ENCODE measurements around the gene TP73. TPM values are rescaled to one million over a fixed set of nuclear protein-coding genes. Genes with fewer than 3 reads are reported as not detected.

TP73 gene
- total RNA-seq, 2 donors from 2014 or later = 5.1 to 15.1 TPM

DNA sequence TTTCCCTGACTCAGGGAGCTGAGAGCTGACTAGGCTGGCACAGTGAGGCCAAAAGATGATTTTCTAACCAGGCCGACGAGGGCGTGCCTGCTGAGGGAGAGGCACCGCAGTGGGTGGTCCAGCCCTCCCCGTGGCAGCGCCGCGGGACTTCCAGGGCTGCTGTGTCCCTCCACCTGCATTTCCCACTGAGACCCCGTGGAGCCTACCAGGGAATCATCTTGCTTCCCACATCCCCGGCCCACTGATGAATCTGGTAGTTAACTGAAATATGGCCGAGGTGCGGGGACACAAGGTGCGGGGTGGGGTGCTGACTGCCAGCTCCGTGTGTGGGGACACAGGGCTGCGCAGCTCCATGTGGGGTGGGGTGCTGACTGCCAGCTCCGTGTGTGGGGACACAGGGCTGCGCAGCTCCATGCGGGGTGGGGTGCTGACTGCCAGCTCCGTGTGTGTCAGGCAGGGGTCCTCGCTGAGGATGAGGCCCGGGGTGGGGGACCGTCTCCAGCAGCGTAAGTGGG is 12.9 kb upstream of the TP73 start:
- H3K27me3 ChIP-seq (replicated peaks; ENCODE audit: insufficient read depth) = no peaks in the 10 kb centered on the region
- DNase-seq (ENCODE audit: low spot score) = no peak
- WGBS = 92% methylated on average over 23 of the region's 23 CpGs
- H3K27ac ChIP-seq = no peak overlapping the region
- H3K4me1 ChIP-seq (replicated peaks) = no peaks in the 10 kb centered on the region
- H3K36me3 ChIP-seq = peaks cover 4 to 6% of the 10 kb centered on the region in 2 donors
- TF ChIP-seq POLR2AphosphoS5 (IDR thresholded peaks at IDR 0.05) (no peak), POLR2A (IDR thresholded peaks at IDR 0.05) (no peak)
- TF ChIP-seq, protein P1, sequence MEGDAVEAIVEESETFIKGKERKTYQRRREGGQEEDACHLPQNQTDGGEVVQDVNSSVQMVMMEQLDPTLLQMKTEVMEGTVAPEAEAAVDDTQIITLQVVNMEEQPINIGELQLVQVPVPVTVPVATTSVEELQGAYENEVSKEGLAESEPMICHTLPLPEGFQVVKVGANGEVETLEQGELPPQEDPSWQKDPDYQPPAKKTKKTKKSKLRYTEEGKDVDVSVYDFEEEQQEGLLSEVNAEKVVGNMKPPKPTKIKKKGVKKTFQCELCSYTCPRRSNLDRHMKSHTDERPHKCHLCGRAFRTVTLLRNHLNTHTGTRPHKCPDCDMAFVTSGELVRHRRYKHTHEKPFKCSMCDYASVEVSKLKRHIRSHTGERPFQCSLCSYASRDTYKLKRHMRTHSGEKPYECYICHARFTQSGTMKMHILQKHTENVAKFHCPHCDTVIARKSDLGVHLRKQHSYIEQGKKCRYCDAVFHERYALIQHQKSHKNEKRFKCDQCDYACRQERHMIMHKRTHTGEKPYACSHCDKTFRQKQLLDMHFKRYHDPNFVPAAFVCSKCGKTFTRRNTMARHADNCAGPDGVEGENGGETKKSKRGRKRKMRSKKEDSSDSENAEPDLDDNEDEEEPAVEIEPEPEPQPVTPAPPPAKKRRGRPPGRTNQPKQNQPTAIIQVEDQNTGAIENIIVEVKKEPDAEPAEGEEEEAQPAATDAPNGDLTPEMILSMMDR (IDR thresholded peaks at IDR 0.05) = no peak
- H3K9me3 ChIP-seq = no peaks in the 10 kb centered on the region
- intact Hi-C loops (cut with DNase I) = no loop called here
- H3K4me3 ChIP-seq = no peak overlapping the region

DNA sequence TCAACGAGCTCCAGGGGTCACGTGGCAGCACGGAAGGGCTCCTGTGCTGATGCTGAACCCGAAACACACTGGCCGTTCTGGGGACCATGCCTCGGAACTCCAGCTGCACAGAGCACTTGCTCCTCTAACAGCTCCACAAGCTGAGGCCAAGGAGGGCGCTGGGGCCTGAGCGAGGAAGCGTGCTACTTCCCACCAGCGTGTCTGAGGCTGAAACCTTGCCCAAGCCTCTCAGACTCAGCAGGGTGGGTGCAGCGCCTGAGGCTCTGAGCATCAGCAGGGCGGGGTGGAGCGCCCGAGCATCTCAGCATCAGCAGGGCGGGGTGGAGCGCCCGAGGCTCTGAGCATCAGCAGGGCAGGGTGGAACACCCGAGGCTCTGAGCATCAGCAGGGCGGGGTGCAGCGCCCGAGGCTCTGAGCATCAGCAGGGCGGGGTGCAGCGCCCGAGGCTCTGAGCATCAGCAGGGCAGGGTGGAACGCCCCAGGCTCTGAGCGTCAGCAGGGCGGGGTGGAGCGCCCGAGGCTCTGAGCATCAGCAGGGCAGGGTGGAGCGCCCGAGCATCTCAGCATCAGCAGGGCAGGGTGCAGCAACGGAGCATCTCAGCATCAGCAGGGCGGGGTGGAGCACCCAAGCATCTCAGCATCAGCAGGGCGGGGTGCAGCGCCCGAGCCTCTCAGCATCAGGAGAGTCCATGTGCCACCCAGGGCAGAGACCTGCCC is 12.0 kb upstream of the TP73 start:
- Histone ChIP-seq H3K36me3 (peaks cover 4 to 6% of the 10 kb centered on the region in 2 donors), H3K27ac (no peak overlapping the region), H3K9me3 (no peaks in the 10 kb centered on the region), H3K27me3 (replicated peaks; ENCODE audit: insufficient read depth) (no peaks in the 10 kb centered on the region), H3K4me1 (replicated peaks) (no peaks in the 10 kb centered on the region), H3K4me3 (no peak overlapping the region)
- DNase-seq (ENCODE audit: low spot score) = no peak
- 88% methylated on average over 29 of the region's 36 CpGs for WGBS
- intact Hi-C loops (cut with DNase I) = no loop called here
- TF ChIP-seq POLR2AphosphoS5 (IDR thresholded peaks at IDR 0.05) (no peak), POLR2A (IDR thresholded peaks at IDR 0.05) (no peak)
- TF ChIP-seq, protein P1 (IDR thresholded peaks at IDR 0.05) = no peak

DNA sequence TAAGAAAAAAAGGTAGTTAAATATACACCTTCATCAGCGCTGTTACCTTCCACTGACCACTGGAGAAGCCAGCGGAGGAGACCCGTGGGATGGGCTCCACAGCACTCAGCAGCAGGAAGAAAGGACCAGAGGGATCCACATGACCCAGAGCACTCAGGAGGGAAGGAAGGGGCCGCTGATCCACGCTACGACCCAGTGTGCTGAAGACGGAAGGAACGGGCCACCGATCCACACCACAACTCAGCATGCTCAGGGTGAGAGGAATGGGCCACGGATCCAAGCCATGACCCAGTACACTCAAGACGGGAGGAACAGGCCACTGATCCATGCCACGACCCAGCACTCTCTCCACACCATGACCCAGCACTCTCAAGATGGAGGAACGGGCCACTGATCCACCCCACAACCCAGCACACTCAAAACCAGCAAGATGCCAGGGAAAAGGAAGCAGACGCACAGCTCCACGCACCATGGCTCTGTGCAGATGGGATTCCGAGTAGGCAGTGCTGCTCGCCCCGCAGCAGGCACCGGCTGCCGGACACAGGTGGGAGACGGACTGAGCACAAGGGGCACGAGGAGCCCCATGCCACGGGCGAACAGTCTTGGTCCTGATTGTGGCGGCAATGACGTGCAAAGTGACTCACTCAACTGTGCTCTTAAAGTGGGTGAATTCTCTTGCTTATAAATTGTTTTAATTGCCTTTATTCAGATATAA is 11.1 kb upstream of the TP73 start:
- H3K27ac ChIP-seq = no peak overlapping the region
- DNase-seq (ENCODE audit: low spot score) = no peak
- no peaks in the 10 kb centered on the region for H3K4me1 ChIP-seq (replicated peaks)
- H3K9me3 ChIP-seq = no peaks in the 10 kb centered on the region
- H3K27me3 ChIP-seq (replicated peaks; ENCODE audit: insufficient read depth) = no peaks in the 10 kb centered on the region
- TF ChIP-seq POLR2AphosphoS5 (IDR thresholded peaks at IDR 0.05) (no peak), POLR2A (IDR thresholded peaks at IDR 0.05) (no peak)
- TF ChIP-seq, protein P1 (IDR thresholded peaks at IDR 0.05) = no peak
- 94% methylated on average over 26 of the region's 26 CpGs for WGBS
- H3K4me3 ChIP-seq = no peak overlapping the region
- H3K36me3 ChIP-seq = peaks cover 4 to 6% of the 10 kb centered on the region in 2 donors
- intact Hi-C loops (cut with DNase I) = no loop called here

DNA sequence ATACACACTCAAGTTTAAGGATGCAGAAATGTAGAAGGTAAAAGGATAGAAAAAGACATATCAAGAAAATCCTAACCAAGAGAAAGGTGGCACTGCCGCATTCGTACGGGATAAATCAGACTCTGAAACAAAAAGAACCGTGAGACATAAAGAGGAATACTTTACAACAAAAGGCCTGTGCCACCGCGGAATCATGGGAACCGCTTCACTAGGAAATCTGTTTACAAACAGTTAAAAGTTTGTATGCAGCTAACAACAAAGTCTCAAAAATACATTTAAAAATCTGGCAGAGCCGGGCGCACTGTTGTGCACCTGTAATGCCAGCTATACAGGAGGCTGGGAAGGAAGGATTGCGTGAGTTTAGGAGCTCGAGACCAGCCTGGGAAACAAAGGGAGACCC is 10.5 kb upstream of the TP73 start:
- no peak overlapping the region for H3K27ac ChIP-seq
- TF ChIP-seq POLR2A (IDR thresholded peaks at IDR 0.05) (no peak), POLR2AphosphoS5 (IDR thresholded peaks at IDR 0.05) (no peak)
- TF ChIP-seq, protein P1 (IDR thresholded peaks at IDR 0.05) = no peak
- H3K4me1 ChIP-seq (replicated peaks) = no peaks in the 10 kb centered on the region
- intact Hi-C loops (cut with DNase I) = no loop called here
- H3K4me3 ChIP-seq = no peak overlapping the region
- no peaks in the 10 kb centered on the region for H3K9me3 ChIP-seq
- 91% methylated on average over 11 of the region's 11 CpGs for WGBS
- DNase-seq (ENCODE audit: low spot score) = no peak
- no peaks in the 10 kb centered on the region for H3K27me3 ChIP-seq (replicated peaks; ENCODE audit: insufficient read depth)
- peaks cover 4 to 6% of the 10 kb centered on the region in 2 donors for H3K36me3 ChIP-seq
